Measurements from ENCODE around the gene PSMD6. TPM values are rescaled to one million over a fixed set of nuclear protein-coding genes. Genes with fewer than 3 reads are reported as not detected.

The PSMD6 gene
- total RNA-seq, 1 experiment from 2014 or later, result 62.7 TPM

GRCh38 chr3:63972987-63973386 is 50.3 kb downstream of the PSMD6 start:
- no peak for TF ChIP-seq CTCF (IDR thresholded peaks at IDR 0.05; ENCODE audit: unreplicated experiment)
- Mint-ChIP-seq H3K27ac (ENCODE audit: low read depth, unreplicated experiment) (peak overlapping the region; percentile 68), H3K36me3 (ENCODE audit: insufficient read depth, unreplicated experiment) (no peaks in the 10 kb centered on the region), H3K27me3 (ENCODE audit: insufficient read depth, unreplicated experiment) (no peaks in the 10 kb centered on the region), H3K9me3 (ENCODE audit: unreplicated experiment) (no peaks in the 10 kb centered on the region), H3K4me1 (ENCODE audit: insufficient read depth, unreplicated experiment) (peaks cover 76% of the 10 kb centered on the region), H3K4me3 (ENCODE audit: unreplicated experiment) (no peak overlapping the region)
- ChIA-PET CTCF (interaction anchor here (1.0 to 10.0 kb wide), 4 partner anchors 8 to 50 kb away, joined by 3 to 185 read pairs (median 78); partner anchors contain the start of gene PSMD6), POLR2A (interaction anchor here (7.8 to 11.5 kb wide), 2 partner anchors 9 to 18 kb away, joined by 58 to 283 read pairs; no protein-coding TSS in a partner anchor)
- no TSS peak for BruUV-seq (replicated peaks)
- intact Hi-C loops (cut with micrococcal nuclease), result no loop called here
- DNase-seq (ENCODE audit: unreplicated experiment), result no peak

GRCh38 chr3:63972196-63972595 is 51.1 kb downstream of the PSMD6 start:
- no peak for DNase-seq (ENCODE audit: unreplicated experiment)
- ChIA-PET POLR2A (interaction anchor here (0.8 to 11.5 kb wide), 3 partner anchors 9 to 20 kb away, joined by 3 to 283 read pairs (median 58); no protein-coding TSS in a partner anchor), CTCF (interaction anchor here (9.9 to 10.0 kb wide), 2 partner anchors 7 to 19 kb away, joined by 152 to 185 read pairs; no protein-coding TSS in a partner anchor)

DNA sequence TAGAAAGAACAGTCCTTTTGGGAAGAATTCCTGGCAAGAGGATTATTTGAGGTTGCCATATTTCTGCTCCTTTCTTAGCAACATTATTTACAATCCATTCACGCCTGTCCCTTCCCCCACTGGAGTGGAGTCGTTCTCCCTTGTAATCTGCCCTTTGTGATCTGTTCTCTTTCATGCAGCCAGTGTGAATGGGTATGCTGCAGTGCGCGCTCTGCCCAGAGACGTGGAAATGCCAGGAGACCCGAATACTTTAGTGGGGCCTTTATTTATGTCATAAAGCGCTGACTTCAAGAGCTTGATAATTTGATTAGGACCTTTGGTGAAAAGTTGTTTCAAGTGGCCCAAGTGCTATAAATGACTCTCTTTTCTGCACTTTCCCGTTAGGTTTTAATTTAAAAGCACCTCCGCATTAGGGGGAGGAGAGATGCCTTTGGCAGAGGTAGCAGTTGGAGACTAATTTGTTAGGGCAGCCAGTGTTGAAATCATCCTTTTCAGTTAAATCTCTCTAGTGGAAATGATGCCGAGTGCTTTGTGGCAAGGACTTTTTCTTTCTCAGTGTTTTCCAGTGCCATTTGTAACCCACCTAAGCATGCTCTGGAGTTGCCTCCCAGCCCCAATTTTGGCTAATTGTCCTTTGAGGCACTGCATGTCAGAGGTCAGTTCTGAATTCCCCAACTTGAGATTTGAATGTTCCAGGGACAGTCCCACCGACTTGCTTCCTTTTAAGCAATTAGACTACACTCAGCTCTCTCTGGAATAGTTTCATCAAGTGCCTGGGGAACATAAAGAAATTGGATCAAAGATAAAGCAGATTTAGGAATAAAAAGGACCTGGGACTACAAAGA is 52.4 kb downstream of the PSMD6 start:
- BruUV-seq (replicated peaks), result no TSS peak
- CTCF ChIA-PET, result interaction anchor here (0.5 to 15.7 kb wide), 5 partner anchors 6 to 513 kb away, joined by 3 to 359 read pairs (median 4); no protein-coding TSS in a partner anchor
- intact Hi-C loops (cut with micrococcal nuclease), result no loop called here
- peak overlapping the region; percentile 82 for H3K27ac Mint-ChIP-seq (ENCODE audit: low read depth, unreplicated experiment)
- H3K4me3 Mint-ChIP-seq (ENCODE audit: unreplicated experiment), result no peak overlapping the region
- H3K4me1 Mint-ChIP-seq (ENCODE audit: insufficient read depth, unreplicated experiment), result peaks cover 74% of the 10 kb centered on the region
- no peaks in the 10 kb centered on the region for H3K27me3 Mint-ChIP-seq (ENCODE audit: insufficient read depth, unreplicated experiment)
- POLR2A ChIA-PET, result interaction anchor here (11.5 kb wide), 1 partner anchor 7 kb away, joined by 283 read pairs; no protein-coding TSS in a partner anchor
- TF ChIP-seq CTCF (IDR thresholded peaks at IDR 0.05; ENCODE audit: unreplicated experiment), result no peak
- no peak for DNase-seq (ENCODE audit: unreplicated experiment)
- no peaks in the 10 kb centered on the region for H3K9me3 Mint-ChIP-seq (ENCODE audit: unreplicated experiment)
- H3K36me3 Mint-ChIP-seq (ENCODE audit: insufficient read depth, unreplicated experiment), result no peaks in the 10 kb centered on the region

More at GRCh38 chr3:63972196-63972595, 51.1 kb downstream of the PSMD6 start:
- Mint-ChIP-seq H3K27ac (ENCODE audit: low read depth, unreplicated experiment) (peak overlapping the region; percentile 68), H3K4me1 (ENCODE audit: insufficient read depth, unreplicated experiment) (peaks cover 78% of the 10 kb centered on the region), H3K36me3 (ENCODE audit: insufficient read depth, unreplicated experiment) (no peaks in the 10 kb centered on the region), H3K4me3 (ENCODE audit: unreplicated experiment) (no peak overlapping the region), H3K9me3 (ENCODE audit: unreplicated experiment) (no peaks in the 10 kb centered on the region), H3K27me3 (ENCODE audit: insufficient read depth, unreplicated experiment) (no peaks in the 10 kb centered on the region)
- intact Hi-C loops (cut with micrococcal nuclease), result no loop called here
- TF ChIP-seq CTCF (IDR thresholded peaks at IDR 0.05; ENCODE audit: unreplicated experiment), result no peak
- no TSS peak for BruUV-seq (replicated peaks)

- no peak for TF ChIP-seq CTCF (IDR thresholded peaks at IDR 0.05; ENCODE audit: unreplicated experiment)
- no peak overlapping the region for H3K27ac Mint-ChIP-seq (ENCODE audit: low read depth, unreplicated experiment)
- ChIA-PET POLR2A (interaction anchor here (13.2 kb wide), 1 partner anchor 6 kb away, joined by 283 read pairs; no protein-coding TSS in a partner anchor), CTCF (interaction anchor here (0.6 to 15.7 kb wide), 3 partner anchors 7 to 1348 kb away, joined by 3 to 359 read pairs (median 185); no protein-coding TSS in a partner anchor)
- H3K4me3 Mint-ChIP-seq (ENCODE audit: unreplicated experiment), result no peak overlapping the region
- intact Hi-C loops (cut with micrococcal nuclease), result no loop called here
- no TSS peak for BruUV-seq (replicated peaks)
- DNase-seq (ENCODE audit: unreplicated experiment), result no peak
- no peaks in the 10 kb centered on the region for H3K9me3 Mint-ChIP-seq (ENCODE audit: unreplicated experiment)
- no peaks in the 10 kb centered on the region for H3K27me3 Mint-ChIP-seq (ENCODE audit: insufficient read depth, unreplicated experiment)
- H3K4me1 Mint-ChIP-seq (ENCODE audit: insufficient read depth, unreplicated experiment), result peaks cover 69% of the 10 kb centered on the region
- no peaks in the 10 kb centered on the region for H3K36me3 Mint-ChIP-seq (ENCODE audit: insufficient read depth, unreplicated experiment)
Observed at GRCh38 chr3:63969876-63970275, 53.4 kb downstream of the PSMD6 start.
